Activated naive CD8-positive, alpha-beta T cell treated with anti-CD3 and anti-CD28 coated beads, Interleukin-2, amount 10 ng/mL, durations not matched to agents 7 days and 5 days (primary cell): ENCODE results near the gene SEPTIN8. TPM values are rescaled to one million over a fixed set of nuclear protein-coding genes. Genes with fewer than 3 reads are reported as not detected.

ENCODE experiments used
- total RNA-seq, 2 experiments: library from RNA; stranded (reverse); gene quantifications; one replicate each; pipeline ENCODE4 v1.2.3, GENCODE V29; 2021

The SEPTIN8 gene
- total RNA-seq, 2 experiments from 2014 or later = 39.2 to 40.4 TPM

Other genes starting within 250 kb of the SEPTIN8 start
- gene IL5, start 233.7 kb downstream of the SEPTIN8 start, total RNA-seq = not detected
- 10 to 100 TPM; 30.7 to 34.1 TPM for gene RAD50, start 220.3 kb downstream of the SEPTIN8 start, total RNA-seq
- gene IL13, start 119.1 kb downstream of the SEPTIN8 start, total RNA-seq = under 1 TPM; 0.30 to 0.37 TPM
- gene IL4, start 103.2 kb downstream of the SEPTIN8 start, total RNA-seq = 1 to 10 TPM in 1 of 2 experiments, not detected in 1; 1.8 TPM
- gene KIF3A, start 39.7 kb downstream of the SEPTIN8 start, total RNA-seq = 10 to 100 TPM; 16.8 to 19.3 TPM
- gene CCNI2, start 29.8 kb downstream of the SEPTIN8 start, total RNA-seq = 10 to 100 TPM in 1 of 2 experiments, 1 to 10 TPM in 1; 8.9 to 12.4 TPM
- gene SOWAHA, start 36.1 kb upstream of the SEPTIN8 start, total RNA-seq = not detected
- 1 to 10 TPM; 4.0 to 6.3 TPM for gene SHROOM1, start 53.4 kb upstream of the SEPTIN8 start, total RNA-seq
- gene GDF9, start 89.2 kb upstream of the SEPTIN8 start, total RNA-seq = under 1 TPM; 0.77 to 0.80 TPM
- 100 to 1,000 TPM; 278 to 286 TPM for gene UQCRQ, start 89.4 kb upstream of the SEPTIN8 start, total RNA-seq
- 1 to 10 TPM; 4.4 to 4.5 TPM for gene LEAP2, start 96.4 kb upstream of the SEPTIN8 start, total RNA-seq
- gene AFF4, start 186.4 kb upstream of the SEPTIN8 start, total RNA-seq = 10 to 100 TPM; 40.3 to 42.1 TPM
- 10 to 100 TPM; 22.8 to 24.5 TPM for gene ZCCHC10, start 249.3 kb upstream of the SEPTIN8 start, total RNA-seq